ENCODE data around the gene C22orf42. TPM values are rescaled to one million over a fixed set of nuclear protein-coding genes. Genes with fewer than 3 reads are reported as not detected.

C22orf42 gene
- polyA plus RNA-seq, 1 donor (not counting 4 experiments of a cell fraction or from before 2014, with no cell fraction given) = not detected

- H4K20me1 ChIP-seq (ENCODE audit: control insufficient read depth, extremely low read depth, insufficient read depth, low read length) = no peaks in the 10 kb centered on the region
- peak; percentile 71 for FAIRE-seq
- dilution Hi-C loops (cut with MboI; ENCODE audit: extremely low pct_ligation_motif_present, low sequenced_read_pairs) = no loop called here
- H3K4me3 ChIP-seq (ENCODE audit: control insufficient read depth in 2 of 3, extremely low read depth in 1 of 3, insufficient read depth in 2 of 3, low read depth in 1 of 3, low read length in 3 of 3) = no peak overlapping the region
- no peaks in the 10 kb centered on the region for H3K36me3 ChIP-seq (ENCODE audit: control insufficient read depth in 2 of 2, extremely low read depth in 1 of 2, insufficient read depth in 2 of 2, low read length in 2 of 2)
- H3K4me2 ChIP-seq (ENCODE audit: control insufficient read depth, extremely low read depth, insufficient read depth, low read depth, low read length) = no peak overlapping the region
- H3K9me3 ChIP-seq (ENCODE audit: control insufficient read depth, low read depth, low read length) = no peaks in the 10 kb centered on the region
- H3K27ac ChIP-seq (ENCODE audit: control insufficient read depth, insufficient read depth, low read length) = no peak overlapping the region
- no peaks in the 10 kb centered on the region for H3K79me2 ChIP-seq (ENCODE audit: control insufficient read depth, insufficient read depth, low read length)
- no peaks in the 10 kb centered on the region for H3K9me1 ChIP-seq (ENCODE audit: control insufficient read depth, extremely low read depth, insufficient read depth, low read length)
- no peak overlapping the region for H3K9ac ChIP-seq (ENCODE audit: control insufficient read depth, extremely low read depth, insufficient read depth, low read length)
- no peak for DNase-seq (ENCODE audit: low read depth, low spot score)
- H3K4me1 ChIP-seq (ENCODE audit: control insufficient read depth, extremely low read depth, insufficient read depth, low read length) = no peaks in the 10 kb centered on the region
- no peak overlapping the region for H2AFZ ChIP-seq (ENCODE audit: control insufficient read depth, low read length)
- TF ChIP-seq EZH2 (IDR thresholded peaks at IDR 0.05; ENCODE audit: low read length) = no peak
- TF ChIP-seq, protein P1, sequence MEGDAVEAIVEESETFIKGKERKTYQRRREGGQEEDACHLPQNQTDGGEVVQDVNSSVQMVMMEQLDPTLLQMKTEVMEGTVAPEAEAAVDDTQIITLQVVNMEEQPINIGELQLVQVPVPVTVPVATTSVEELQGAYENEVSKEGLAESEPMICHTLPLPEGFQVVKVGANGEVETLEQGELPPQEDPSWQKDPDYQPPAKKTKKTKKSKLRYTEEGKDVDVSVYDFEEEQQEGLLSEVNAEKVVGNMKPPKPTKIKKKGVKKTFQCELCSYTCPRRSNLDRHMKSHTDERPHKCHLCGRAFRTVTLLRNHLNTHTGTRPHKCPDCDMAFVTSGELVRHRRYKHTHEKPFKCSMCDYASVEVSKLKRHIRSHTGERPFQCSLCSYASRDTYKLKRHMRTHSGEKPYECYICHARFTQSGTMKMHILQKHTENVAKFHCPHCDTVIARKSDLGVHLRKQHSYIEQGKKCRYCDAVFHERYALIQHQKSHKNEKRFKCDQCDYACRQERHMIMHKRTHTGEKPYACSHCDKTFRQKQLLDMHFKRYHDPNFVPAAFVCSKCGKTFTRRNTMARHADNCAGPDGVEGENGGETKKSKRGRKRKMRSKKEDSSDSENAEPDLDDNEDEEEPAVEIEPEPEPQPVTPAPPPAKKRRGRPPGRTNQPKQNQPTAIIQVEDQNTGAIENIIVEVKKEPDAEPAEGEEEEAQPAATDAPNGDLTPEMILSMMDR (optimal IDR thresholded peaks at IDR 0.05 in 1 of 3, IDR thresholded peaks at IDR 0.05 in 1 of 3, conservative IDR thresholded peaks at IDR 0.05 in 1 of 3; ENCODE audit: extremely low read depth in 1 of 3, insufficient read depth in 2 of 3, low read length in 3 of 3) = no peak
- H3K27me3 ChIP-seq (ENCODE audit: control insufficient read depth, extremely low read depth, insufficient read depth, low read length) = no peaks in the 10 kb centered on the region
Measured at GRCh38 chr22:32106930-32107329, 52.2 kb downstream of the C22orf42 start.

- H3K9me3 ChIP-seq (ENCODE audit: control insufficient read depth, low read depth, low read length) = no peaks in the 10 kb centered on the region
- H3K27me3 ChIP-seq (ENCODE audit: control insufficient read depth, extremely low read depth, insufficient read depth, low read length) = no peaks in the 10 kb centered on the region
- no peaks in the 10 kb centered on the region for H4K20me1 ChIP-seq (ENCODE audit: control insufficient read depth, extremely low read depth, insufficient read depth, low read length)
- no peaks in the 10 kb centered on the region for H3K4me1 ChIP-seq (ENCODE audit: control insufficient read depth, extremely low read depth, insufficient read depth, low read length)
- no peak overlapping the region for H3K4me3 ChIP-seq (ENCODE audit: control insufficient read depth in 2 of 3, extremely low read depth in 1 of 3, insufficient read depth in 2 of 3, low read depth in 1 of 3, low read length in 3 of 3)
- dilution Hi-C loops (cut with MboI; ENCODE audit: extremely low pct_ligation_motif_present, low sequenced_read_pairs) = no loop called here
- no peaks in the 10 kb centered on the region for H3K36me3 ChIP-seq (ENCODE audit: control insufficient read depth in 2 of 2, extremely low read depth in 1 of 2, insufficient read depth in 2 of 2, low read length in 2 of 2)
- no peak overlapping the region for H3K4me2 ChIP-seq (ENCODE audit: control insufficient read depth, extremely low read depth, insufficient read depth, low read depth, low read length)
- no peaks in the 10 kb centered on the region for H3K79me2 ChIP-seq (ENCODE audit: control insufficient read depth, insufficient read depth, low read length)
- no peak overlapping the region for H3K27ac ChIP-seq (ENCODE audit: control insufficient read depth, insufficient read depth, low read length)
- FAIRE-seq = no peak
- no peak for DNase-seq (ENCODE audit: low read depth, low spot score)
- H3K9me1 ChIP-seq (ENCODE audit: control insufficient read depth, extremely low read depth, insufficient read depth, low read length) = no peaks in the 10 kb centered on the region
- TF ChIP-seq EZH2 (IDR thresholded peaks at IDR 0.05; ENCODE audit: low read length) = no peak
- TF ChIP-seq, protein P1 (optimal IDR thresholded peaks at IDR 0.05 in 1 of 3, IDR thresholded peaks at IDR 0.05 in 1 of 3, conservative IDR thresholded peaks at IDR 0.05 in 1 of 3; ENCODE audit: extremely low read depth in 1 of 3, insufficient read depth in 2 of 3, low read length in 3 of 3) = peak in 2 of 3 experiments; percentile 8 to 21
- H2AFZ ChIP-seq (ENCODE audit: control insufficient read depth, low read length) = no peak overlapping the region
- H3K9ac ChIP-seq (ENCODE audit: control insufficient read depth, extremely low read depth, insufficient read depth, low read length) = no peak overlapping the region
Measured at GRCh38 chr22:32103658-32104315, 55.3 kb downstream of the C22orf42 start.

Measured in keratinocyte (primary cell).